H1 (cell line): Measurements from ENCODE around the gene SCAF11. TPM values are rescaled to one million over a fixed set of nuclear protein-coding genes. Genes with fewer than 3 reads are reported as not detected.

Source experiments
- CTCF ChIA-PET: fragments of 300-600 bp; sonication (Branson Sonifier 250); formaldehyde crosslinking; loops from one replicate; lab custom pipeline; 2021; ENCODE audit not compliant: partially characterized antibody; lab: Charles Lee
- POLR2A ChIA-PET: fragments of 300-600 bp; sonication (Branson Sonifier 250); formaldehyde crosslinking; loops from one replicate; lab custom pipeline; 2021; ENCODE audit warnings: inconsistent platforms; ENCODE audit not compliant: partially characterized antibody; lab: Charles Lee
- DNase-seq, 2 experiments: peaks; one replicate each; pipeline versions ENCODE4 v3.0.0 to v3.0.0-alpha.2; 2010 to 2022; ENCODE audit warnings: low spot score in 2 of 2, low read depth in 1 of 2, mixed read lengths in 1 of 2
- FAIRE-seq: peaks from 2 replicates; lab custom pipeline; 2011; peaks lifted over from hg19 to GRCh38; lab: Jason Lieb, UNC
- H2AFZ ChIP-seq: 2 replicates; pipeline ENCODE4 v1.8.1; 2012; ENCODE audit warnings: low read length, inconsistent platforms
- H2AK5ac ChIP-seq: 2 replicates; pipeline ENCODE4 v1.6.1; 2013; ENCODE audit warnings: low read depth, low read length
- H2BK120ac ChIP-seq: replicated peaks from 2 replicates; pipeline ENCODE3; 2013; ENCODE audit warnings: low read depth, low read length, inconsistent platforms
- H2BK12ac ChIP-seq: 2 replicates; pipeline ENCODE4 v1.6.1; 2013; ENCODE audit warnings: low read depth, low read length
- H2BK15ac ChIP-seq: 2 replicates; pipeline ENCODE4 v1.6.1; 2013; ENCODE audit warnings: low read length
- H2BK20ac ChIP-seq: 2 replicates; pipeline ENCODE4 v1.6.1; 2013; ENCODE audit warnings: low read length
- H2BK5ac ChIP-seq: 2 replicates; pipeline ENCODE4 v1.6.1; 2013; ENCODE audit warnings: low read depth, low read length
- H3K14ac ChIP-seq: 2 replicates; pipeline ENCODE4 v1.6.1; 2013; ENCODE audit warnings: inconsistent platforms; ENCODE audit not compliant: insufficient read length
- H3K18ac ChIP-seq: 2 replicates; pipeline ENCODE4 v1.6.1; 2013; ENCODE audit warnings: low read length; ENCODE audit errors: extremely low read depth
- H3K23ac ChIP-seq: 2 replicates; pipeline ENCODE4 v1.6.1; 2013; ENCODE audit warnings: inconsistent platforms; ENCODE audit not compliant: insufficient read length
- H3K23me2 ChIP-seq: 2 replicates; pipeline ENCODE4 v1.6.1; 2013; ENCODE audit warnings: low read depth, low read length
- H3K27ac ChIP-seq: 2 replicates; pipeline ENCODE4 v1.6.1; 2011; ENCODE audit warnings: low read depth, low read length, inconsistent platforms
- H3K27me3 ChIP-seq, 4 experiments: replicated peaks in 1 of 4; 1 replicate in 1 of 4; 2 replicates in 3 of 4; pipeline versions ENCODE4 v1.6.1 to v1.8.1; 2011 to 2013; ENCODE audit warnings: low read length in 3 of 4, mild to moderate bottlenecking in 3 of 4, inconsistent platforms in 2 of 4, mixed read lengths in 2 of 4, moderate library complexity in 1 of 4; ENCODE audit not compliant: control insufficient read depth in 3 of 4, insufficient read depth in 3 of 4; ENCODE audit errors: extremely low read depth in 1 of 4
- H3K36me3 ChIP-seq, 4 experiments: 2 replicates each; pipeline versions ENCODE4 v1.6.1 to v1.8.1; 2011 to 2013; ENCODE audit warnings: mild to moderate bottlenecking in 4 of 4, low read length in 3 of 4, moderate library complexity in 2 of 4, control low read depth in 1 of 4, inconsistent platforms in 1 of 4; ENCODE audit not compliant: insufficient read depth in 4 of 4, control insufficient read depth in 2 of 4
- H3K4ac ChIP-seq: replicated peaks from 2 replicates; pipeline ENCODE3; 2013; ENCODE audit warnings: low read length, low read depth, mixed read lengths, inconsistent platforms; ENCODE audit not compliant: insufficient read length
- H3K4me1 ChIP-seq, 4 experiments: replicated peaks in 1 of 4; 1 replicate in 1 of 4; 2 replicates in 3 of 4; pipeline versions ENCODE4 v1.6.1 to v1.8.1; 2011 to 2013; ENCODE audit warnings: low read length in 3 of 4, inconsistent platforms in 2 of 4, mixed read lengths in 1 of 4; ENCODE audit not compliant: insufficient read depth in 4 of 4, control insufficient read depth in 3 of 4
- H3K4me2 ChIP-seq, 2 experiments: 2 replicates each; pipeline versions ENCODE4 v1.6.1 to v1.8.1; 2011 to 2013; ENCODE audit warnings: low read depth in 2 of 2, low read length in 2 of 2, control low read depth in 1 of 2, inconsistent platforms in 1 of 2, mild to moderate bottlenecking in 1 of 2; ENCODE audit not compliant: insufficient read depth in 1 of 2
- H3K4me3 ChIP-seq, 4 experiments: fragments of 200-600, 300-600 bp in 1 of 4; sonication (generic), shearing (Covaris generic), sonication (Bioruptor Twin) in 1 of 4; 2 replicates each; pipeline versions ENCODE4 v1.5.1 to v1.8.1; 2011 to 2016; ENCODE audit warnings: low read length in 4 of 4, low read depth in 3 of 4, control low read depth in 2 of 4, inconsistent platforms in 2 of 4, mild to moderate bottlenecking in 2 of 4, mixed read lengths in 1 of 4, moderate library complexity in 1 of 4; ENCODE audit not compliant: insufficient read depth in 2 of 4; ENCODE audit errors: extremely low read depth in 1 of 4
- H3K56ac ChIP-seq: replicated peaks from 2 replicates; pipeline ENCODE3; 2013; ENCODE audit warnings: low read depth, mild to moderate bottlenecking, mixed read lengths, low read length, inconsistent platforms; ENCODE audit not compliant: insufficient read length
- H3K79me1 ChIP-seq: 2 replicates; pipeline ENCODE4 v1.6.1; 2013; ENCODE audit warnings: low read depth, low read length, control low read depth
- H3K79me2 ChIP-seq, 2 experiments: 2 replicates each; pipeline versions ENCODE4 v1.6.1 to v1.8.1; 2012 to 2013; ENCODE audit warnings: low read length in 2 of 2, mild to moderate bottlenecking in 2 of 2, inconsistent platforms in 1 of 2; ENCODE audit not compliant: insufficient read depth in 2 of 2, control insufficient read depth in 1 of 2
- H3K9ac ChIP-seq, 4 experiments: replicated peaks in 1 of 4; 1 replicate in 1 of 4; 2 replicates in 3 of 4; pipeline versions ENCODE4 v1.6.1 to v1.8.1; 2011 to 2013; ENCODE audit warnings: low read depth in 3 of 4, low read length in 3 of 4, control low read depth in 2 of 4, mild to moderate bottlenecking in 2 of 4, moderate library complexity in 2 of 4, inconsistent platforms in 1 of 4; ENCODE audit errors: extremely low read depth in 1 of 4
- H3K9me3 ChIP-seq, 2 experiments: 2 replicates each; pipeline versions ENCODE4 v1.6.1 to v1.8.1; 2012 to 2013; ENCODE audit warnings: mild to moderate bottlenecking in 2 of 2, moderate library complexity in 2 of 2, control low read depth in 1 of 2, inconsistent platforms in 1 of 2, low read depth in 1 of 2, low read length in 1 of 2, mixed read lengths in 1 of 2; ENCODE audit not compliant: insufficient read depth in 2 of 2
- H4K20me1 ChIP-seq, 2 experiments: replicated peaks in 1 of 2; 2 replicates each; pipeline versions ENCODE3 to v1.8.1; 2011 to 2013; ENCODE audit warnings: inconsistent platforms in 2 of 2, low read length in 2 of 2, mild to moderate bottlenecking in 1 of 2; ENCODE audit not compliant: insufficient read depth in 2 of 2, control insufficient read depth in 1 of 2
- H4K5ac ChIP-seq: 2 replicates; pipeline ENCODE4 v1.6.1; 2013; ENCODE audit warnings: low read length, low read depth, mixed read lengths, inconsistent platforms; ENCODE audit not compliant: insufficient read length
- H4K8ac ChIP-seq: 2 replicates; pipeline ENCODE4 v1.8.0; 2013; ENCODE audit warnings: mild to moderate bottlenecking, moderate library complexity, low read length, inconsistent platforms; ENCODE audit not compliant: insufficient read depth; ENCODE audit errors: extremely low read depth
- H4K91ac ChIP-seq: replicated peaks from 2 replicates; pipeline ENCODE3; 2013; ENCODE audit warnings: low read length, mixed read lengths, inconsistent platforms; ENCODE audit not compliant: insufficient read length
- BRCA1 ChIP-seq: IDR thresholded peaks from 2 replicates; pipeline ENCODE4 v1.6.1; 2012; ENCODE audit warnings: low read depth, low read length, improper control_type of control experiment
- CBX8 ChIP-seq: fragments of 300-800, 300-1000 bp; sonication (generic); IDR thresholded peaks from 2 replicates; pipeline ENCODE4 v1.7.1; 2016; ENCODE audit warnings: low read depth, low read length, borderline replicate concordance
- CEBPB ChIP-seq: IDR thresholded peaks from 2 replicates; pipeline ENCODE4 v1.6.1; 2012; ENCODE audit warnings: low read depth, low read length
- CREB1 ChIP-seq: IDR thresholded peaks from 2 replicates; pipeline ENCODE4 v1.6.1; 2012; ENCODE audit warnings: inconsistent platforms
- HDAC2 ChIP-seq, 2 experiments: fragments of 300-600 bp in 1 of 2; sonication (generic) in 1 of 2; IDR thresholded peaks; 2 replicates each; pipeline ENCODE4 v1.6.1; 2011 to 2012; ENCODE audit warnings: low read depth in 2 of 2, low read length in 2 of 2, mild to moderate bottlenecking in 2 of 2, moderate library complexity in 2 of 2, borderline replicate concordance in 1 of 2, inconsistent platforms in 1 of 2
- KDM4A ChIP-seq: IDR thresholded peaks from one replicate; pipeline ENCODE4 v1.7.1; 2012; ENCODE audit warnings: low read depth, mild to moderate bottlenecking, moderate library complexity, low read length, inconsistent platforms; ENCODE audit not compliant: severe bottlenecking
- MAFK ChIP-seq: IDR thresholded peaks from 2 replicates; pipeline ENCODE4 v1.6.1; 2012; ENCODE audit warnings: low read depth, mild to moderate bottlenecking, improper control_type of control experiment, low read length
- RNF2 ChIP-seq: fragments of 200-900, 300-1000 bp; sonication (generic); IDR thresholded peaks from 2 replicates; pipeline ENCODE4 v1.7.1; 2016; ENCODE audit warnings: borderline replicate concordance, low read depth, mild to moderate bottlenecking, antibody characterized with exemption, low read length; ENCODE audit not compliant: poor library complexity, severe bottlenecking; ENCODE audit errors: missing control alignments
- SAP30 ChIP-seq: fragments of 300-600 bp; sonication (generic); IDR thresholded peaks from 2 replicates; pipeline ENCODE4 v1.7.1; 2012; ENCODE audit warnings: low read length, moderate library complexity, mild to moderate bottlenecking, inconsistent platforms; ENCODE audit not compliant: insufficient read depth, insufficient replicate concordance
- SRF ChIP-seq: IDR thresholded peaks from 2 replicates; pipeline ENCODE4 v1.6.1; 2011; ENCODE audit warnings: mild to moderate bottlenecking, low read depth, low read length, moderate library complexity
- YY1 ChIP-seq: IDR thresholded peaks from 2 replicates; pipeline ENCODE4 v1.6.1; 2011; ENCODE audit warnings: low read depth, mild to moderate bottlenecking, low read length
- polyA plus RNA-seq, 7 experiments: library from polyadenylated mRNA; depleted of rRNA in 3 of 7; stranded (reverse) in 5 of 7; unstranded in 2 of 7; fragments of >200 nt in 5 of 7; fragments of 200-250 nt in 2 of 7; gene quantifications; 1 replicate in 5 of 7; 2 replicates in 1 of 7; 4 replicates in 1 of 7; pipeline versions ENCODE4 v1.2.1 to v1.2.3, GENCODE V29; 2011 to 2013; ENCODE audit warnings: missing spikeins in 2 of 7, mixed read lengths in 2 of 7
- total RNA-seq: library from RNA; stranded (reverse); fragmentation: NEBNext Ultra II Directional; extraction: Animal tissue kit (Norgen Biotek cat#: 25700); gene quantifications from 2 replicates; pipeline ENCODE4 v1.2.1, GENCODE V29; 2021
- TF ChIP-seq, protein P1 (sequence below): IDR thresholded peaks from 2 replicates; pipeline ENCODE4 v1.6.1; 2011; ENCODE audit warnings: low read depth, mild to moderate bottlenecking, low read length; ENCODE audit not compliant: insufficient read depth

Gene SCAF11
- total and polyA plus RNA-seq, 2 of the 8 experiments (the other 6 are each of a cell fraction or from before 2014, with no cell fraction given): 15.1 to 77.8 TPM

DNA sequence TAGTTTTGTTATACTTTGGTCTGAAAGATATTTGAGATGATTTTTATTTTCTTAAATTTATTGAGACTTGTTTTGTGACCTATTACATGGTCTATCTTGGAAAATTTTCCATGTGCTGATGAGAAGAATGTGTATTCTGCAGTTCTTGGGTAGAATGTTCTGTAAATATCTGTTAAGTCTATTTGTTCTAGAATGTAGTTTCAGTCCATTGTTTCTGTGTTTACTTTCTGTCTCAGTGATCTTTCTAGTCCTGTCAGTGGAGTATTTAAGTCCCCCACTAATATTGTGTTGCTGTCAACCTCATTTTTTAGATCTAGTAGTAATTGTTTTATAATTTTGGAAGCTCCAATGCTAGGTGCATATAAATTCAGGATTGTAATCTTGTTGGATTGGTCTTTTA is 30.4 kb upstream of the SCAF11 start:
- Histone ChIP-seq H2BK5ac (no peak overlapping the region), H3K14ac (no peak overlapping the region), H4K5ac (no peak overlapping the region), H3K4me1 (peaks cover 0 to 3% (median 0%) of the 10 kb centered on the region in 4 experiments; a peak in 1 of 7 replicates), H2BK15ac (no peak overlapping the region), H3K36me3 (no peaks in the 10 kb centered on the region), H3K4me2 (no peak overlapping the region), H3K23me2 (no peaks in the 10 kb centered on the region), H3K79me2 (no peaks in the 10 kb centered on the region), H2BK12ac (no peak overlapping the region), H3K9ac (no peak overlapping the region), H4K91ac (no peak overlapping the region), H3K18ac (no peak overlapping the region), H3K56ac (no peak overlapping the region), H3K27ac (no peak overlapping the region), H3K27me3 (no peaks in the 10 kb centered on the region), H2BK20ac (no peak overlapping the region), H2AFZ (no peak overlapping the region), H3K9me3 (peaks cover 4 to 7% of the 10 kb centered on the region in 2 experiments; a peak in 1 of 4 replicates), H3K4me3 (no peak overlapping the region), H3K23ac (no peak overlapping the region), H3K4ac (no peak overlapping the region), H4K8ac (no peak overlapping the region), H3K79me1 (no peaks in the 10 kb centered on the region), H2AK5ac (no peak overlapping the region), H4K20me1 (no peaks in the 10 kb centered on the region), H2BK120ac (no peak overlapping the region)
- ChIA-PET POLR2A (interaction anchor here (0.8 to 1.4 kb wide), 2 partner anchors 248 to 294 kb away, joined by 3 read pairs; partner anchors contain the start of gene SLC38A1), CTCF (no interaction called here)
- FAIRE-seq (no peak), DNase-seq (no peak)
- no peak for TF ChIP-seq YY1
- no peak for TF ChIP-seq MAFK
- TF ChIP-seq, protein P1, sequence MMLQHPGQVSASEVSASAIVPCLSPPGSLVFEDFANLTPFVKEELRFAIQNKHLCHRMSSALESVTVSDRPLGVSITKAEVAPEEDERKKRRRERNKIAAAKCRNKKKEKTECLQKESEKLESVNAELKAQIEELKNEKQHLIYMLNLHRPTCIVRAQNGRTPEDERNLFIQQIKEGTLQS: no peak
- TF ChIP-seq SRF: no peak
- TF ChIP-seq RNF2: no peak
- TF ChIP-seq CBX8: no peak
- no peak for TF ChIP-seq BRCA1
- no peak for TF ChIP-seq KDM4A
- no peak for TF ChIP-seq CREB1
- no peak for TF ChIP-seq CEBPB
- no peak for TF ChIP-seq HDAC2 (IDR thresholded peaks at IDR 0.05; ENCODE audit: borderline replicate concordance in 1 of 2, low read depth in 2 of 2, low read length in 2 of 2)
- no peak for TF ChIP-seq SAP30
